GM12878 (cell line): Measurements from ENCODE around the gene LYPD5.

ENCODE experiments used
- BCL3 ChIP-seq: IDR thresholded peaks from 2 replicates; pipeline ENCODE4 v1.6.1; 2011; ENCODE audit warnings: borderline replicate concordance, low read depth, mild to moderate bottlenecking, moderate library complexity, low read length; ENCODE audit not compliant: insufficient read depth, poor library complexity, severe bottlenecking
- BHLHE40 ChIP-seq, 2 experiments: fragments of 450-650 bp in 1 of 2; IDR thresholded peaks; 2 replicates each; pipeline ENCODE4 v1.6.1; 2011 to 2017; ENCODE audit warnings: low read depth in 2 of 2, borderline replicate concordance in 1 of 2, improper control_type of control experiment in 1 of 2, low read length in 1 of 2, mild to moderate bottlenecking in 1 of 2
- CBX3 ChIP-seq: fragments of 200-600 bp; sonication (generic); IDR thresholded peaks from 2 replicates; pipeline ENCODE4 v1.6.1; 2016; ENCODE audit warnings: low read depth, borderline replicate concordance
- CHD2 ChIP-seq: IDR thresholded peaks from 2 replicates; pipeline ENCODE4 v1.6.1; 2011; ENCODE audit warnings: low read depth, low read length, improper control_type of control experiment, borderline replicate concordance
- CTCF ChIP-seq, 3 experiments: IDR thresholded peaks in 2 of 3; conservative IDR thresholded peaks in 1 of 3; 2 replicates each; pipeline ENCODE4 v1.5.1; 2011; ENCODE audit warnings: low read depth in 3 of 3, low read length in 3 of 3, mild to moderate bottlenecking in 3 of 3, control low read depth in 2 of 3, moderate library complexity in 2 of 3, inconsistent platforms in 1 of 3, mixed read lengths in 1 of 3; ENCODE audit not compliant: control insufficient read depth in 2 of 3, insufficient read depth in 1 of 3; ENCODE audit errors: extremely low read depth in 1 of 3
- DPF2 ChIP-seq: fragments of 450-650 bp; IDR thresholded peaks from 2 replicates; pipeline ENCODE4 v1.6.1; 2017; ENCODE audit warnings: mild to moderate bottlenecking
- EP300 ChIP-seq, 2 experiments: fragments of 150-350 bp in 1 of 2; IDR thresholded peaks; 2 replicates each; pipeline ENCODE4 v1.6.1; 2011 to 2012; ENCODE audit warnings: low read depth in 2 of 2, low read length in 2 of 2, borderline replicate concordance in 1 of 2, improper control_type of control experiment in 1 of 2, inconsistent platforms in 1 of 2; ENCODE audit not compliant: control insufficient read depth in 1 of 2
- MAX ChIP-seq: IDR thresholded peaks from 2 replicates; pipeline ENCODE4 v1.6.1; 2012; ENCODE audit warnings: low read depth, low read length, improper control_type of control experiment
- POLR2A ChIP-seq: IDR thresholded peaks from 2 replicates; pipeline ENCODE4 v1.6.1; 2011; ENCODE audit warnings: low read depth, mild to moderate bottlenecking, low read length
- RELB ChIP-seq: fragments of 450-650 bp; IDR thresholded peaks from 2 replicates; pipeline ENCODE4 v1.6.1; 2017; ENCODE audit warnings: low read depth, mild to moderate bottlenecking, moderate library complexity
- SKIL ChIP-seq: fragments of 450-650 bp; IDR thresholded peaks from 2 replicates; pipeline ENCODE4 v1.6.1; 2017; ENCODE audit warnings: mild to moderate bottlenecking, low read depth, inconsistent platforms; ENCODE audit not compliant: poor library complexity, severe bottlenecking
- SMARCA5 ChIP-seq: fragments of 450-650 bp; IDR thresholded peaks from 2 replicates; pipeline ENCODE4 v1.6.1; 2017; ENCODE audit warnings: mild to moderate bottlenecking

GRCh38 chr19:43806848-43807247 is 4.6 kb upstream of the LYPD5 start:
- no peak for TF ChIP-seq CTCF (IDR thresholded peaks at IDR 0.05 in 2 of 3, conservative IDR thresholded peaks at IDR 0.05 in 1 of 3; ENCODE audit: control insufficient read depth in 2 of 3, extremely low read depth in 1 of 3, insufficient read depth in 1 of 3, low read depth in 3 of 3, low read length in 3 of 3)
- TF ChIP-seq CHD2 = no peak
- TF ChIP-seq EP300 (IDR thresholded peaks at IDR 0.05; ENCODE audit: borderline replicate concordance in 1 of 2, control insufficient read depth in 1 of 2, low read depth in 2 of 2, low read length in 2 of 2) = no peak
- no peak for TF ChIP-seq BCL3
- TF ChIP-seq SKIL = no peak
- no peak for TF ChIP-seq CBX3
- TF ChIP-seq BHLHE40 (IDR thresholded peaks at IDR 0.05; ENCODE audit: borderline replicate concordance in 1 of 2, low read depth in 2 of 2, low read length in 1 of 2) = no peak
- no peak for TF ChIP-seq RELB
- TF ChIP-seq DPF2 = no peak
- no peak for TF ChIP-seq MAX
- TF ChIP-seq SMARCA5 = no peak
- no peak for TF ChIP-seq POLR2A
